Naive thymus-derived CD4-positive, alpha-beta T cell (primary cell): ENCODE measurements around the gene TMED7. TPM values are rescaled to one million over a fixed set of nuclear protein-coding genes. Genes with fewer than 3 reads are reported as not detected.
"Not testable (repeated sequence)": the region's sequence is repeated elsewhere in the genome, so short reads cannot be mapped to it uniquely, and the experiment has no call there.

Experiments used
- ATAC-seq: fragments of 150-1000 bp; cut with Tn5 transposase; 2 replicates; pipeline ENCODE4 v1.10.0; 2021; ENCODE audit warnings: mild to moderate bottlenecking, moderate library complexity
- CTCF ChIA-PET: fragments of 350-600 bp; sonication (Branson Sonifier 250); formaldehyde crosslinking; loops from one replicate; lab custom pipeline; 2021; ENCODE audit warnings: antibody characterized with exemption; lab: Charles Lee
- POLR2A ChIA-PET: fragments of 350-600 bp; sonication (Branson Sonifier 250); formaldehyde crosslinking; loops from one replicate; lab custom pipeline; 2021; ENCODE audit warnings: antibody characterized with exemption, inconsistent platforms; lab: Charles Lee
- DNase-seq, 9 donors: peaks; one replicate each; pipeline versions ENCODE4 v3.0.0 to v3.0.0-alpha.2; 2020 to 2022; ENCODE audit warnings: mixed read lengths in 1 of 9
- H3K27ac ChIP-seq: one replicate; pipeline ENCODE4 v1.7.0; 2013; ENCODE audit warnings: mild to moderate bottlenecking, low read depth, low read length, moderate library complexity
- H3K27me3 ChIP-seq, 2 donors: one replicate each; pipeline ENCODE4 v1.7.0; 2013; ENCODE audit warnings: low read length in 2 of 2, mild to moderate bottlenecking in 2 of 2, moderate library complexity in 2 of 2; ENCODE audit not compliant: control insufficient read depth in 2 of 2, insufficient read depth in 2 of 2
- H3K36me3 ChIP-seq, 3 experiments: 1 replicate in 2 of 3; 2 replicates in 1 of 3; pipeline ENCODE4 v1.7.0; 2013; ENCODE audit warnings: low read length in 3 of 3, mild to moderate bottlenecking in 3 of 3, moderate library complexity in 1 of 3; ENCODE audit not compliant: insufficient read depth in 3 of 3, control insufficient read depth in 2 of 3
- H3K4me1 ChIP-seq, 2 donors: one replicate each; pipeline ENCODE4 v1.7.0; 2013; ENCODE audit warnings: low read length in 2 of 2, mild to moderate bottlenecking in 2 of 2, moderate library complexity in 1 of 2; ENCODE audit not compliant: control insufficient read depth in 2 of 2, insufficient read depth in 2 of 2
- H3K4me3 ChIP-seq: 2 replicates; pipeline ENCODE4 v1.7.0; 2013; ENCODE audit warnings: mild to moderate bottlenecking, low read length
- H3K9me3 ChIP-seq, 3 experiments: 1 replicate in 2 of 3; 2 replicates in 1 of 3; pipeline ENCODE4 v1.7.0; 2013; ENCODE audit warnings: low read length in 3 of 3; ENCODE audit not compliant: control insufficient read depth in 2 of 3
- H3K27ac Mint-ChIP-seq, 9 donors: one replicate each; pipeline ENCODE4 v1.8.0; 2020 to 2022; ENCODE audit warnings: mixed read lengths in 9 of 9, mild to moderate bottlenecking in 8 of 9, moderate library complexity in 5 of 9, inconsistent platforms in 2 of 9
- H3K27me3 Mint-ChIP-seq, 5 donors: one replicate each; pipeline ENCODE4 v1.8.0; 2021 to 2022; ENCODE audit warnings: mixed read lengths in 5 of 5, mild to moderate bottlenecking in 1 of 5
- H3K36me3 Mint-ChIP-seq, 5 donors: one replicate each; pipeline ENCODE4 v1.8.0; 2020 to 2022; ENCODE audit warnings: mixed read lengths in 5 of 5, mild to moderate bottlenecking in 3 of 5, inconsistent platforms in 1 of 5
- H3K4me1 Mint-ChIP-seq, 7 donors: one replicate each; pipeline ENCODE4 v1.8.0; 2020 to 2022; ENCODE audit warnings: mixed read lengths in 7 of 7, mild to moderate bottlenecking in 3 of 7, inconsistent platforms in 1 of 7
- H3K4me3 Mint-ChIP-seq, 10 donors: one replicate each; pipeline ENCODE4 v1.8.0; 2020 to 2022; ENCODE audit warnings: mild to moderate bottlenecking in 10 of 10, mixed read lengths in 10 of 10, moderate library complexity in 6 of 10, inconsistent platforms in 2 of 10
- H3K9me3 Mint-ChIP-seq, 11 donors: one replicate each; pipeline ENCODE4 v1.8.0; 2020 to 2022; ENCODE audit warnings: mixed read lengths in 11 of 11, mild to moderate bottlenecking in 4 of 11, inconsistent platforms in 1 of 11, moderate library complexity in 1 of 11
- intact Hi-C, 2 donors: fragments of 100-400 bp; cut with micrococcal nuclease; formaldehyde crosslinking; loops; one replicate each; pipeline ENCODE4 v1.15.1; 2023
- polyA plus RNA-seq, 2 donors: library from polyadenylated mRNA; unstranded; fragments of 300-500 nt; fragmentation: Illumina TruSeq; gene quantifications; one replicate each; pipeline ENCODE4 v1.2.3, GENCODE V29; 2021
- total RNA-seq, 6 experiments: library from RNA in 5 of 6; stranded (reverse) in 5 of 6; gene quantifications; 1 replicate in 5 of 6; 2 replicates in 1 of 6; pipeline ENCODE4 v1.2.3 and lab custom pipeline; 2021 to 2026

The TMED7 gene
- total RNA-seq = 10 to 100 TPM; 41.7 to 58.0 (median 47.5) TPM
- polyA plus RNA-seq = 10 to 100 TPM; 31.5 to 42.9 TPM
- total RNA-seq (lab: John Stamatoyannopoulos, UW) = 15.6 reads per million, percentile 45 among the genes with 10 or more reads in this experiment

GRCh38 chr5:115625579-115626444 lies at the start of gene TMED7:
TMED7 (minus strand) TSS chr5:115626036; CDS start chr5:115625792, 244 bp downstream.
- intact Hi-C loops = loop anchor here (1.0 to 5.0 kb wide), 10 partner anchors 8 to 459 kb away; partner anchors contain the start of genes AP3S1 (in 2 of the 2), ATG12 (in 2 of the 2), CCDC112 (in 2 of the 2) and COMMD10 (in 2 of the 2)
- peak within 1 kb of the TSS; percentile 96 for H3K27ac ChIP-seq
- no peaks in the 10 kb centered on the region for H3K9me3 ChIP-seq
- peaks cover 20 to 35% of the 10 kb centered on the region in 2 donors for H3K4me1 ChIP-seq
- ATAC-seq (peak; percentile 97), DNase-seq (peak; percentile 98 to 100 (median 99))
- Mint-ChIP-seq H3K4me1 (peaks cover 11 to 37% (median 27%) of the 10 kb centered on the region in 7 donors), H3K27ac (peak within 1 kb of the TSS in 5 of 9 donors; percentile 93 to 98 (median 98)), H3K4me3 (no peak within 1 kb of the TSS), H3K9me3 (no peaks in the 10 kb centered on the region), H3K36me3 (peaks cover 0 to 6% (median 0%) of the 10 kb centered on the region in 5 donors), H3K27me3 (peaks cover 0 to 6% (median 0%) of the 10 kb centered on the region in 5 donors)
- H3K27me3 ChIP-seq = no peaks in the 10 kb centered on the region
- peaks cover 0 to 6% (median under 1%) of the 10 kb centered on the region in 3 experiments for H3K36me3 ChIP-seq
- H3K4me3 ChIP-seq = peak within 1 kb of the TSS; percentile 93
- ChIA-PET CTCF (no interaction called here), POLR2A (interaction anchor here (0.6 to 4.0 kb wide), 10 partner anchors 11 to 459 kb away, joined by 3 to 24 read pairs (median 6); partner anchors contain the start of genes AP3S1, ATG12, CCDC112 and COMMD10)

GRCh38 chr5:115674782-115675181 lies 48.9 kb upstream of the TMED7 start:
- H3K4me1 ChIP-seq, ATAC-seq, H3K4me1 Mint-ChIP-seq, H3K4me3 ChIP-seq, H3K27me3 ChIP-seq, H3K27ac ChIP-seq, DNase-seq, H3K36me3 Mint-ChIP-seq, H3K36me3 ChIP-seq, H3K9me3 ChIP-seq, CTCF ChIA-PET, POLR2A ChIA-PET, H3K4me3 Mint-ChIP-seq, intact Hi-C loops, H3K27ac Mint-ChIP-seq: not testable (repeated sequence)
- Mint-ChIP-seq H3K27me3 (peaks cover 16 to 27% (median 25%) of the 10 kb centered on the region in 5 donors), H3K9me3 (peaks cover 0 to 14% (median 2%) of the 10 kb centered on the region in 11 donors)

- Mint-ChIP-seq H3K9me3 (peaks cover 4 to 16% (median 6%) of the 10 kb centered on the region in 11 donors), H3K4me1 (peaks cover 0 to 5% (median 0%) of the 10 kb centered on the region in 7 donors), H3K36me3 (peaks cover 0 to 4% (median 0%) of the 10 kb centered on the region in 5 donors), H3K27ac (no peak overlapping the region), H3K27me3 (peaks cover 23 to 35% (median 30%) of the 10 kb centered on the region in 5 donors), H3K4me3 (no peak overlapping the region)
- H3K36me3 ChIP-seq = no peaks in the 10 kb centered on the region
- intact Hi-C loops = no loop called here
- no peaks in the 10 kb centered on the region for H3K27me3 ChIP-seq
- POLR2A ChIA-PET = no interaction called here
- CTCF ChIA-PET = no interaction called here
- no peak for DNase-seq
- no peaks in the 10 kb centered on the region for H3K4me1 ChIP-seq
- H3K27ac ChIP-seq = no peak overlapping the region
- no peak overlapping the region for H3K4me3 ChIP-seq
- H3K9me3 ChIP-seq = no peaks in the 10 kb centered on the region
- ATAC-seq = no peak
Observed at GRCh38 chr5:115673596-115673995, 47.8 kb upstream of the TMED7 start.

- Histone ChIP-seq H3K36me3 (no peaks in the 10 kb centered on the region), H3K9me3 (no peaks in the 10 kb centered on the region), H3K27ac (no peak overlapping the region), H3K4me3 (no peak overlapping the region), H3K27me3 (no peaks in the 10 kb centered on the region), H3K4me1 (no peaks in the 10 kb centered on the region)
- Mint-ChIP-seq H3K36me3 (peaks cover 0 to 5% (median 0%) of the 10 kb centered on the region in 5 donors), H3K27ac (no peak overlapping the region), H3K4me1 (peaks cover 0 to 5% (median 0%) of the 10 kb centered on the region in 7 donors), H3K9me3 (peaks cover 4 to 25% (median 14%) of the 10 kb centered on the region in 11 donors), H3K4me3 (no peak overlapping the region), H3K27me3 (peaks cover 28 to 45% (median 34%) of the 10 kb centered on the region in 5 donors)
- POLR2A ChIA-PET = no interaction called here
- DNase-seq (no peak), ATAC-seq (no peak)
- intact Hi-C loops = no loop called here
- CTCF ChIA-PET = no interaction called here
Observed at GRCh38 chr5:115671939-115672338, 46.1 kb upstream of the TMED7 start.

- CTCF ChIA-PET = no interaction called here
- H3K9me3 ChIP-seq = no peaks in the 10 kb centered on the region
- ATAC-seq = no peak
- no peaks in the 10 kb centered on the region for H3K36me3 ChIP-seq
- Mint-ChIP-seq H3K4me1 (peaks cover 0 to 1% (median 0%) of the 10 kb centered on the region in 7 donors), H3K4me3 (no peak overlapping the region), H3K9me3 (peaks cover 7 to 35% (median 20%) of the 10 kb centered on the region in 11 donors), H3K27ac (no peak overlapping the region), H3K36me3 (peaks cover 0 to 5% (median 3%) of the 10 kb centered on the region in 5 donors), H3K27me3 (peaks cover 30 to 57% (median 50%) of the 10 kb centered on the region in 5 donors)
- H3K4me1 ChIP-seq = no peaks in the 10 kb centered on the region
- no peak overlapping the region for H3K27ac ChIP-seq
- intact Hi-C loops = no loop called here
- peaks cover 0 to 3% of the 10 kb centered on the region in 2 donors for H3K27me3 ChIP-seq
- DNase-seq = no peak
- no peak overlapping the region for H3K4me3 ChIP-seq
- POLR2A ChIA-PET = no interaction called here
Observed at GRCh38 chr5:115666023-115666422, 40.2 kb upstream of the TMED7 start.

- H3K9me3 ChIP-seq = no peaks in the 10 kb centered on the region
- DNase-seq (no peak), ATAC-seq (no peak)
- Mint-ChIP-seq H3K4me3 (no peak overlapping the region), H3K36me3 (peaks cover 0 to 4% (median 0%) of the 10 kb centered on the region in 5 donors), H3K27ac (no peak overlapping the region), H3K4me1 (no peaks in the 10 kb centered on the region), H3K27me3 (peaks cover 34 to 56% (median 40%) of the 10 kb centered on the region in 5 donors), H3K9me3 (peaks cover 3 to 19% (median 7%) of the 10 kb centered on the region in 11 donors)
- CTCF ChIA-PET = interaction anchor here (0.5 kb wide), 1 partner anchor 218 kb away, joined by 3 read pairs; no protein-coding TSS in a partner anchor
- peaks cover 0 to 3% of the 10 kb centered on the region in 2 donors for H3K27me3 ChIP-seq
- POLR2A ChIA-PET = interaction anchor here (0.6 kb wide), 1 partner anchor 25 kb away, joined by 3 read pairs; no protein-coding TSS in a partner anchor
- no peaks in the 10 kb centered on the region for H3K4me1 ChIP-seq
- H3K4me3 ChIP-seq = no peak overlapping the region
- H3K36me3 ChIP-seq = no peaks in the 10 kb centered on the region
- no peak overlapping the region for H3K27ac ChIP-seq
- intact Hi-C loops = loop anchor here in 1 of 2 donors (5.0 kb wide), 1 partner anchor 279 kb away; no protein-coding TSS in a partner anchor
Observed at GRCh38 chr5:115661563-115661962, 35.7 kb upstream of the TMED7 start.
